NCI-H146 treated with DMSO at 0.1 percent for 48 hours (cell line): Measurements from ENCODE around the gene KCNJ12.
"Not testable (repeated sequence)": the region's sequence is repeated elsewhere in the genome, so short reads cannot be mapped to it uniquely, and the experiment has no call there.

ENCODE experiments used
- DNase-seq: peaks from one replicate; lab custom pipeline; 2025; ENCODE audit not compliant: unreplicated experiment; lab: John Stamatoyannopoulos, UW

Gene KCNJ12

GRCh38 chr17:21376081-21376758, at the start of gene KCNJ12:
KCNJ12 (plus strand) TSS chr17:21376357; CDS start chr17:21415343, 38,986 bp downstream.
- no peak for DNase-seq

- DNase-seq = not testable (repeated sequence)
Measured at GRCh38 chr17:21327921-21328320, 48.2 kb upstream of the KCNJ12 start.

GRCh38 chr17:21328778-21329177, 47.4 kb upstream of the KCNJ12 start:
- not testable (repeated sequence) for DNase-seq

GRCh38 chr17:21330436-21331160, 45.6 kb upstream of the KCNJ12 start:
- DNase-seq = no peak

GRCh38 chr17:21336541-21337294, 39.4 kb upstream of the KCNJ12 start:
- not testable (repeated sequence) for DNase-seq

GRCh38 chr17:21337981-21338625, 38.1 kb upstream of the KCNJ12 start:
- not testable (repeated sequence) for DNase-seq

- DNase-seq = no peak
Measured at GRCh38 chr17:21339011-21339410, 37.1 kb upstream of the KCNJ12 start.

- not testable (repeated sequence) for DNase-seq
Measured at GRCh38 chr17:21339571-21339970, 36.6 kb upstream of the KCNJ12 start.

GRCh38 chr17:21340407-21340806, 35.8 kb upstream of the KCNJ12 start:
- DNase-seq = not testable (repeated sequence)

GRCh38 chr17:21341279-21341678, 34.9 kb upstream of the KCNJ12 start:
- not testable (repeated sequence) for DNase-seq

GRCh38 chr17:21341925-21342540, 34.1 kb upstream of the KCNJ12 start:
- not testable (repeated sequence) for DNase-seq

GRCh38 chr17:21343061-21343949, 32.9 kb upstream of the KCNJ12 start:
- not testable (repeated sequence) for DNase-seq

GRCh38 chr17:21344801-21345200, 31.4 kb upstream of the KCNJ12 start:
- DNase-seq = not testable (repeated sequence)

GRCh38 chr17:21345236-21345635, 30.9 kb upstream of the KCNJ12 start:
- DNase-seq = no peak

GRCh38 chr17:21346107-21346506, 30.1 kb upstream of the KCNJ12 start:
- DNase-seq = not testable (repeated sequence)

GRCh38 chr17:21346651-21347250, 29.4 kb upstream of the KCNJ12 start:
- not testable (repeated sequence) for DNase-seq

GRCh38 chr17:21347660-21348059, 28.5 kb upstream of the KCNJ12 start:
- not testable (repeated sequence) for DNase-seq

- not testable (repeated sequence) for DNase-seq
Measured at GRCh38 chr17:21348081-21348925, 27.9 kb upstream of the KCNJ12 start.
